Transverse colon (tissue), 4 donors: ENCODE measurements around the gene ESR1.

Experiments used
- EP300 ChIP-seq: sonication (generic); formaldehyde crosslinking; IDR thresholded peaks from one replicate; pipeline ENCODE4 v1.6.1; 2017; ENCODE audit warnings: antibody characterized with exemption, low read depth
- POLR2A ChIP-seq: fragments of 450-650 bp; IDR thresholded peaks from one replicate; pipeline ENCODE4 v1.6.1; 2016; ENCODE audit warnings: antibody characterized with exemption, mild to moderate bottlenecking, moderate library complexity
- POLR2AphosphoS5 ChIP-seq, 3 donors: sonication (generic); formaldehyde crosslinking; IDR thresholded peaks; one replicate each; pipeline ENCODE4 v1.6.1; 2016; ENCODE audit warnings: antibody characterized with exemption in 3 of 3
- TF ChIP-seq, protein P1 (sequence below), 5 experiments: fragments of 200-600 bp in 3 of 5; fragments of 450-650 bp in 2 of 5; sonication (generic) in 3 of 5; IDR thresholded peaks; 1 replicate in 2 of 5; 2 replicates in 3 of 5; pipeline ENCODE4 v1.5.1; 2016 to 2017; ENCODE audit warnings: antibody characterized with exemption in 5 of 5, inconsistent platforms in 3 of 5, mild to moderate bottlenecking in 2 of 5, moderate library complexity in 1 of 5

DNA sequence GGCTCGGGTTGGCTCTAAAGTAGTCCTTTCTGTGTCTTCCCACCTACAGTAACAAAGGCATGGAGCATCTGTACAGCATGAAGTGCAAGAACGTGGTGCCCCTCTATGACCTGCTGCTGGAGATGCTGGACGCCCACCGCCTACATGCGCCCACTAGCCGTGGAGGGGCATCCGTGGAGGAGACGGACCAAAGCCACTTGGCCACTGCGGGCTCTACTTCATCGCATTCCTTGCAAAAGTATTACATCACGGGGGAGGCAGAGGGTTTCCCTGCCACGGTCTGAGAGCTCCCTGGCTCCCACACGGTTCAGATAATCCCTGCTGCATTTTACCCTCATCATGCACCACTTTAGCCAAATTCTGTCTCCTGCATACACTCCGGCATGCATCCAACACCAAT is 291.2 kb downstream of the ESR1 start:
- TF ChIP-seq EP300 = no peak
- TF ChIP-seq POLR2A = no peak
- TF ChIP-seq, protein P1, sequence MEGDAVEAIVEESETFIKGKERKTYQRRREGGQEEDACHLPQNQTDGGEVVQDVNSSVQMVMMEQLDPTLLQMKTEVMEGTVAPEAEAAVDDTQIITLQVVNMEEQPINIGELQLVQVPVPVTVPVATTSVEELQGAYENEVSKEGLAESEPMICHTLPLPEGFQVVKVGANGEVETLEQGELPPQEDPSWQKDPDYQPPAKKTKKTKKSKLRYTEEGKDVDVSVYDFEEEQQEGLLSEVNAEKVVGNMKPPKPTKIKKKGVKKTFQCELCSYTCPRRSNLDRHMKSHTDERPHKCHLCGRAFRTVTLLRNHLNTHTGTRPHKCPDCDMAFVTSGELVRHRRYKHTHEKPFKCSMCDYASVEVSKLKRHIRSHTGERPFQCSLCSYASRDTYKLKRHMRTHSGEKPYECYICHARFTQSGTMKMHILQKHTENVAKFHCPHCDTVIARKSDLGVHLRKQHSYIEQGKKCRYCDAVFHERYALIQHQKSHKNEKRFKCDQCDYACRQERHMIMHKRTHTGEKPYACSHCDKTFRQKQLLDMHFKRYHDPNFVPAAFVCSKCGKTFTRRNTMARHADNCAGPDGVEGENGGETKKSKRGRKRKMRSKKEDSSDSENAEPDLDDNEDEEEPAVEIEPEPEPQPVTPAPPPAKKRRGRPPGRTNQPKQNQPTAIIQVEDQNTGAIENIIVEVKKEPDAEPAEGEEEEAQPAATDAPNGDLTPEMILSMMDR (IDR thresholded peaks at IDR 0.05) = no peak
- TF ChIP-seq POLR2AphosphoS5 (IDR thresholded peaks at IDR 0.05) = no peak
